ENCODE data around the gene THTPA.
"Not testable (repeated sequence)": the region's sequence is repeated elsewhere in the genome, so short reads cannot be mapped to it uniquely, and the experiment has no call there.

THTPA gene

GRCh38 chr14:23533652-23534435 is 22.2 kb upstream of the THTPA start:
- DNase-seq (ENCODE audit: low read depth in 2 of 2) = no peak

- no peak for DNase-seq (ENCODE audit: low read depth in 2 of 2)
Observed at GRCh38 chr14:23535943-23536342, 20.1 kb upstream of the THTPA start.

GRCh38 chr14:23536494-23536893 is 19.6 kb upstream of the THTPA start:
- DNase-seq (ENCODE audit: low read depth in 2 of 2) = no peak

- not testable (repeated sequence) for DNase-seq (ENCODE audit: low read depth in 2 of 2)
Observed at GRCh38 chr14:23536906-23537305, 19.2 kb upstream of the THTPA start.

GRCh38 chr14:23537351-23538049 is 18.6 kb upstream of the THTPA start:
- DNase-seq (ENCODE audit: low read depth in 2 of 2) = no peak

GRCh38 chr14:23538050-23538718 is 17.9 kb upstream of the THTPA start:
- DNase-seq (ENCODE audit: low read depth in 2 of 2) = no peak

GRCh38 chr14:23538785-23539184 is 17.3 kb upstream of the THTPA start:
- no peak for DNase-seq (ENCODE audit: low read depth in 2 of 2)

- DNase-seq (ENCODE audit: low read depth in 2 of 2) = no peak
Observed at GRCh38 chr14:23539248-23540140, 16.6 kb upstream of the THTPA start.

- no peak for DNase-seq (ENCODE audit: low read depth in 2 of 2)
Observed at GRCh38 chr14:23540141-23540469, 16.0 kb upstream of the THTPA start.

- no peak for DNase-seq (ENCODE audit: low read depth in 2 of 2)
Observed at GRCh38 chr14:23542261-23542660, 13.8 kb upstream of the THTPA start.

GRCh38 chr14:23543403-23543802 is 12.7 kb upstream of the THTPA start:
- no peak for DNase-seq (ENCODE audit: low read depth in 2 of 2)

- DNase-seq (ENCODE audit: low read depth in 2 of 2) = no peak
Observed at GRCh38 chr14:23544511-23545447, 11.3 kb upstream of the THTPA start.

- no peak for DNase-seq (ENCODE audit: low read depth in 2 of 2)
Observed at GRCh38 chr14:23545740-23546365, 10.2 kb upstream of the THTPA start.

GRCh38 chr14:23546450-23547035 is 9.5 kb upstream of the THTPA start:
- DNase-seq (ENCODE audit: low read depth in 2 of 2) = no peak

- DNase-seq (ENCODE audit: low read depth in 2 of 2) = no peak
Observed at GRCh38 chr14:23547924-23548323, 8.1 kb upstream of the THTPA start.

GRCh38 chr14:23548351-23549318 is 7.4 kb upstream of the THTPA start:
- no peak for DNase-seq (ENCODE audit: low read depth in 2 of 2)

GRCh38 chr14:23550131-23550811 is 5.8 kb upstream of the THTPA start:
- DNase-seq (ENCODE audit: low read depth in 2 of 2) = no peak

GRCh38 chr14:23550812-23551265 is 5.2 kb upstream of the THTPA start:
- no peak for DNase-seq (ENCODE audit: low read depth in 2 of 2)
